Measurements from ENCODE around the gene MIPEP.

DNA sequence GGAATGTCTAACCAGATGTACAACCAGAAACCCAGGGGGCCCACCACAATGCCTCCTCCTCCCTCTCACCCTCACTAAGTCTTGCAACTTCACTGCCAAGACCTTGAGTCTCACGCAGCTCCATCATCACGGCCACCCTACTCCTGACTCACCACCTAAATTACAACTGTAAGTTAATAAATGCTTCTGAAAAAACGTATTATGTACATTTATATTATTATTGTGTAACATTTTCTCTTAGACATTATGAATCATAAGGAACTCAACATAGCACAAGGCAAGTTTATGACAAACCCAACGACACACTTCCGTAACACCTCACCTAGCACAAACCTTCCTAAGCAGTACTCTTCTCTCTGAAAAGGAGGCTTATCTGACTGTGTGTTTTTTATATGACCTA is 20.7 kb downstream of the MIPEP start:
- TF ChIP-seq, protein P1, sequence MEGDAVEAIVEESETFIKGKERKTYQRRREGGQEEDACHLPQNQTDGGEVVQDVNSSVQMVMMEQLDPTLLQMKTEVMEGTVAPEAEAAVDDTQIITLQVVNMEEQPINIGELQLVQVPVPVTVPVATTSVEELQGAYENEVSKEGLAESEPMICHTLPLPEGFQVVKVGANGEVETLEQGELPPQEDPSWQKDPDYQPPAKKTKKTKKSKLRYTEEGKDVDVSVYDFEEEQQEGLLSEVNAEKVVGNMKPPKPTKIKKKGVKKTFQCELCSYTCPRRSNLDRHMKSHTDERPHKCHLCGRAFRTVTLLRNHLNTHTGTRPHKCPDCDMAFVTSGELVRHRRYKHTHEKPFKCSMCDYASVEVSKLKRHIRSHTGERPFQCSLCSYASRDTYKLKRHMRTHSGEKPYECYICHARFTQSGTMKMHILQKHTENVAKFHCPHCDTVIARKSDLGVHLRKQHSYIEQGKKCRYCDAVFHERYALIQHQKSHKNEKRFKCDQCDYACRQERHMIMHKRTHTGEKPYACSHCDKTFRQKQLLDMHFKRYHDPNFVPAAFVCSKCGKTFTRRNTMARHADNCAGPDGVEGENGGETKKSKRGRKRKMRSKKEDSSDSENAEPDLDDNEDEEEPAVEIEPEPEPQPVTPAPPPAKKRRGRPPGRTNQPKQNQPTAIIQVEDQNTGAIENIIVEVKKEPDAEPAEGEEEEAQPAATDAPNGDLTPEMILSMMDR (IDR thresholded peaks at IDR 0.05 in 2 of 3, conservative IDR thresholded peaks at IDR 0.05 in 1 of 3; ENCODE audit: control insufficient read depth in 2 of 3, extremely low read depth in 1 of 3, insufficient read depth in 1 of 3, low read depth in 3 of 3, low read length in 3 of 3) = no peak
- TF ChIP-seq, protein P2, sequence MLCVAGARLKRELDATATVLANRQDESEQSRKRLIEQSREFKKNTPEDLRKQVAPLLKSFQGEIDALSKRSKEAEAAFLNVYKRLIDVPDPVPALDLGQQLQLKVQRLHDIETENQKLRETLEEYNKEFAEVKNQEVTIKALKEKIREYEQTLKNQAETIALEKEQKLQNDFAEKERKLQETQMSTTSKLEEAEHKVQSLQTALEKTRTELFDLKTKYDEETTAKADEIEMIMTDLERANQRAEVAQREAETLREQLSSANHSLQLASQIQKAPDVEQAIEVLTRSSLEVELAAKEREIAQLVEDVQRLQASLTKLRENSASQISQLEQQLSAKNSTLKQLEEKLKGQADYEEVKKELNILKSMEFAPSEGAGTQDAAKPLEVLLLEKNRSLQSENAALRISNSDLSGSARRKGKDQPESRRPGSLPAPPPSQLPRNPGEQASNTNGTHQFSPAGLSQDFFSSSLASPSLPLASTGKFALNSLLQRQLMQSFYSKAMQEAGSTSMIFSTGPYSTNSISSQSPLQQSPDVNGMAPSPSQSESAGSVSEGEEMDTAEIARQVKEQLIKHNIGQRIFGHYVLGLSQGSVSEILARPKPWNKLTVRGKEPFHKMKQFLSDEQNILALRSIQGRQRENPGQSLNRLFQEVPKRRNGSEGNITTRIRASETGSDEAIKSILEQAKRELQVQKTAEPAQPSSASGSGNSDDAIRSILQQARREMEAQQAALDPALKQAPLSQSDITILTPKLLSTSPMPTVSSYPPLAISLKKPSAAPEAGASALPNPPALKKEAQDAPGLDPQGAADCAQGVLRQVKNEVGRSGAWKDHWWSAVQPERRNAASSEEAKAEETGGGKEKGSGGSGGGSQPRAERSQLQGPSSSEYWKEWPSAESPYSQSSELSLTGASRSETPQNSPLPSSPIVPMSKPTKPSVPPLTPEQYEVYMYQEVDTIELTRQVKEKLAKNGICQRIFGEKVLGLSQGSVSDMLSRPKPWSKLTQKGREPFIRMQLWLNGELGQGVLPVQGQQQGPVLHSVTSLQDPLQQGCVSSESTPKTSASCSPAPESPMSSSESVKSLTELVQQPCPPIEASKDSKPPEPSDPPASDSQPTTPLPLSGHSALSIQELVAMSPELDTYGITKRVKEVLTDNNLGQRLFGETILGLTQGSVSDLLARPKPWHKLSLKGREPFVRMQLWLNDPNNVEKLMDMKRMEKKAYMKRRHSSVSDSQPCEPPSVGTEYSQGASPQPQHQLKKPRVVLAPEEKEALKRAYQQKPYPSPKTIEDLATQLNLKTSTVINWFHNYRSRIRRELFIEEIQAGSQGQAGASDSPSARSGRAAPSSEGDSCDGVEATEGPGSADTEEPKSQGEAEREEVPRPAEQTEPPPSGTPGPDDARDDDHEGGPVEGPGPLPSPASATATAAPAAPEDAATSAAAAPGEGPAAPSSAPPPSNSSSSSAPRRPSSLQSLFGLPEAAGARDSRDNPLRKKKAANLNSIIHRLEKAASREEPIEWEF (IDR thresholded peaks at IDR 0.05; ENCODE audit: insufficient replicate concordance, low read depth, low read length) = no peak
- TF ChIP-seq RFX5 (IDR thresholded peaks at IDR 0.05; ENCODE audit: low read depth, low read length) (no peak), ETV6 (conservative IDR thresholded peaks at IDR 0.05 in 1 of 2, IDR thresholded peaks at IDR 0.05 in 1 of 2; ENCODE audit: borderline replicate concordance in 1 of 2, low read depth in 1 of 2) (no peak), EP300 (IDR thresholded peaks at IDR 0.05; ENCODE audit: borderline replicate concordance in 1 of 2, control insufficient read depth in 1 of 2, low read depth in 2 of 2, low read length in 2 of 2) (no peak), SMAD1 (IDR thresholded peaks at IDR 0.05; ENCODE audit: low read depth, partially characterized antibody) (no peak), ZNF384 (IDR thresholded peaks at IDR 0.05; ENCODE audit: borderline replicate concordance, low read depth, low read length) (no peak), CHD4 (IDR thresholded peaks at IDR 0.05) (no peak)
- TF ChIP-seq, protein P3, sequence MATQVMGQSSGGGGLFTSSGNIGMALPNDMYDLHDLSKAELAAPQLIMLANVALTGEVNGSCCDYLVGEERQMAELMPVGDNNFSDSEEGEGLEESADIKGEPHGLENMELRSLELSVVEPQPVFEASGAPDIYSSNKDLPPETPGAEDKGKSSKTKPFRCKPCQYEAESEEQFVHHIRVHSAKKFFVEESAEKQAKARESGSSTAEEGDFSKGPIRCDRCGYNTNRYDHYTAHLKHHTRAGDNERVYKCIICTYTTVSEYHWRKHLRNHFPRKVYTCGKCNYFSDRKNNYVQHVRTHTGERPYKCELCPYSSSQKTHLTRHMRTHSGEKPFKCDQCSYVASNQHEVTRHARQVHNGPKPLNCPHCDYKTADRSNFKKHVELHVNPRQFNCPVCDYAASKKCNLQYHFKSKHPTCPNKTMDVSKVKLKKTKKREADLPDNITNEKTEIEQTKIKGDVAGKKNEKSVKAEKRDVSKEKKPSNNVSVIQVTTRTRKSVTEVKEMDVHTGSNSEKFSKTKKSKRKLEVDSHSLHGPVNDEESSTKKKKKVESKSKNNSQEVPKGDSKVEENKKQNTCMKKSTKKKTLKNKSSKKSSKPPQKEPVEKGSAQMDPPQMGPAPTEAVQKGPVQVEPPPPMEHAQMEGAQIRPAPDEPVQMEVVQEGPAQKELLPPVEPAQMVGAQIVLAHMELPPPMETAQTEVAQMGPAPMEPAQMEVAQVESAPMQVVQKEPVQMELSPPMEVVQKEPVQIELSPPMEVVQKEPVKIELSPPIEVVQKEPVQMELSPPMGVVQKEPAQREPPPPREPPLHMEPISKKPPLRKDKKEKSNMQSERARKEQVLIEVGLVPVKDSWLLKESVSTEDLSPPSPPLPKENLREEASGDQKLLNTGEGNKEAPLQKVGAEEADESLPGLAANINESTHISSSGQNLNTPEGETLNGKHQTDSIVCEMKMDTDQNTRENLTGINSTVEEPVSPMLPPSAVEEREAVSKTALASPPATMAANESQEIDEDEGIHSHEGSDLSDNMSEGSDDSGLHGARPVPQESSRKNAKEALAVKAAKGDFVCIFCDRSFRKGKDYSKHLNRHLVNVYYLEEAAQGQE (IDR thresholded peaks at IDR 0.05; ENCODE audit: low read depth, low read length) = no peak

Measured in GM12878 (cell line).